NCI-H2107 (cell line): ENCODE measurements around the gene KIF21A.
A peak's percentile ranks its signal among the peaks of the same experiment; 100 is the strongest.
"Not testable (repeated sequence)": the region's sequence is repeated elsewhere in the genome, so short reads cannot be mapped to it uniquely, and the experiment has no call there.

Source experiments
- DNase-seq: peaks from one replicate; lab custom pipeline; 2025; lab: John Stamatoyannopoulos, UW

The KIF21A gene, protein sequence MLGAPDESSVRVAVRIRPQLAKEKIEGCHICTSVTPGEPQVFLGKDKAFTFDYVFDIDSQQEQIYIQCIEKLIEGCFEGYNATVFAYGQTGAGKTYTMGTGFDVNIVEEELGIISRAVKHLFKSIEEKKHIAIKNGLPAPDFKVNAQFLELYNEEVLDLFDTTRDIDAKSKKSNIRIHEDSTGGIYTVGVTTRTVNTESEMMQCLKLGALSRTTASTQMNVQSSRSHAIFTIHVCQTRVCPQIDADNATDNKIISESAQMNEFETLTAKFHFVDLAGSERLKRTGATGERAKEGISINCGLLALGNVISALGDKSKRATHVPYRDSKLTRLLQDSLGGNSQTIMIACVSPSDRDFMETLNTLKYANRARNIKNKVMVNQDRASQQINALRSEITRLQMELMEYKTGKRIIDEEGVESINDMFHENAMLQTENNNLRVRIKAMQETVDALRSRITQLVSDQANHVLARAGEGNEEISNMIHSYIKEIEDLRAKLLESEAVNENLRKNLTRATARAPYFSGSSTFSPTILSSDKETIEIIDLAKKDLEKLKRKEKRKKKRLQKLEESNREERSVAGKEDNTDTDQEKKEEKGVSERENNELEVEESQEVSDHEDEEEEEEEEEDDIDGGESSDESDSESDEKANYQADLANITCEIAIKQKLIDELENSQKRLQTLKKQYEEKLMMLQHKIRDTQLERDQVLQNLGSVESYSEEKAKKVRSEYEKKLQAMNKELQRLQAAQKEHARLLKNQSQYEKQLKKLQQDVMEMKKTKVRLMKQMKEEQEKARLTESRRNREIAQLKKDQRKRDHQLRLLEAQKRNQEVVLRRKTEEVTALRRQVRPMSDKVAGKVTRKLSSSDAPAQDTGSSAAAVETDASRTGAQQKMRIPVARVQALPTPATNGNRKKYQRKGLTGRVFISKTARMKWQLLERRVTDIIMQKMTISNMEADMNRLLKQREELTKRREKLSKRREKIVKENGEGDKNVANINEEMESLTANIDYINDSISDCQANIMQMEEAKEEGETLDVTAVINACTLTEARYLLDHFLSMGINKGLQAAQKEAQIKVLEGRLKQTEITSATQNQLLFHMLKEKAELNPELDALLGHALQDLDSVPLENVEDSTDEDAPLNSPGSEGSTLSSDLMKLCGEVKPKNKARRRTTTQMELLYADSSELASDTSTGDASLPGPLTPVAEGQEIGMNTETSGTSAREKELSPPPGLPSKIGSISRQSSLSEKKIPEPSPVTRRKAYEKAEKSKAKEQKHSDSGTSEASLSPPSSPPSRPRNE (N-terminal part only)

DNA sequence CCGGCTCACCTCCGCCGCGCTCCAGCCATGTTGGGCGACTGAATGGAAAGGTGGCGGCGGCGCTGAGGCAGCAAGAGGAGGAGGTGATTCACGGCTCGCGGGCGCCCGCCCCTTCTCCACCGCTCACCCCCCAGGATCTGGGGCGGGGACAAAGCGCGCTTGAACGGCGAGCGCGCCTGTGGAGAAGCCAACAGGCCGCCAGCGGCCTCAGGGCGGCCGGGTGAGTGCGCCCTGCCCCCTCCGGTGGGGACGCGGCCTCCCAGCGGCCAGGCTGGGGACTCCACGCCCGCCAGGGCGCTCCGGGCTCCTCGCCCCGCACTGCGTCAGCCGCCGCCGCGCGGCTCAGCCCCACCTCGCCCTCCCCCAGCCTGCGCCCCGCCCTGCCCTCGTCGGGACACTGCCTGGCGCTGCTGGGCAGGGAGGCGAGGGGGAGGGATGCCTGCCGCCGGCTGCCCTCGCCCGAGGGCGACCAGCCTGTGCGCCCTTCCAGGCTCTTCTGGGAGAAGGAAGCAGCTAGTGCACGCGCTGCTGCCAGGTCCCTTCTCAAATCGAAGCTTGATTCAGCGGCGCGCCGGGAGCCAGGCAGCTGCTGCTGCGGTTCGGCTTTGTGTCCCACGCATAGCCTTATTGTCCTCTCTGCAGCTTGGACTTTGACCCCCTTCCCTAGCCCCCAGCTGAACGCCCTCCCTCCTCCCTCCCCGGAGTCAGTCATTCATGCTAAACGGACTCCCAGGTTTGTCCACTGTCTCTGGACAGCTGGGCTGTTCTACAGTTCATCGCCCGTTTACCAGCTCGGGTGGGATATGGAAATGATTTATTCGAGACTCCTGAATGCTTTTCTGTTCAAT lies at the start of gene KIF21A:
Gene KIF21A, minus strand, starts transcription at position 40 of the 848 bp plus-strand sequence. CDS start 150 bp downstream, outside the sequence.
- peak; percentile 85 for DNase-seq

DNA sequence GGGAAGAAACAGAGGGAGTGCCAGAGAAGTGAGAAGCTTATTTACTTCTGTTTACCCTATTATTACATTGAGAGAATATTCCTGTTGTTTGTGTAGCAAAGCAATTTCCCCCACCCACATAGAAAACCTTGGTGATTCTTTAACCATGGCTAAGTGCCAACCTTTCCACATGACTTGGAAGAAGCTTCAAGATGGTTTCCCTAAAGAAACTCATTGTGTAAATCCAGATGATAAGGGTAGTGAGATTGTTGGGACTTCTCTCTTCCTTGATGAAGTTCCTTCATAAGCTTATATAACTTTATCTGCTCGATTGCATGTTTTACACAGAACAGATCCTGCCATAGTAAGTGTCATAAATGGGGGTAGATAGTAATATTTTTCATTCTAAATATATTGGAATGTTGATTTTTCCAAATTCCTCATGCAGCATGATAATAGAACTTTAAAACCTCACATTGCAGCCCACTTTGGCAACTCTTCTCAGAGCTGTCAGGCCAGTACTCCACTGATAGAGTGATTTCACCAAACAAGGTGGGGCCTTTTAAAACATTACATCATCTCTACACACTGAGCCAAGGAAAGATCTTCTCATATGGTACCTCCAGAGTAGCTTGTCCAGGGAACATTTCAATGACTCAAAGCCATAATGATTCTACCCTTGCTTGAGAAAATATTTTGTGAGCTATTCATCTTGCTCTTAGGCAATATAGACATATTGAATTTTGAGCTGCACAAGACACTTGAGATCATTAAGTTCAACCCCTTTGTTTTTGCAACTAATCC lies 47.8 kb upstream of the KIF21A start:
- DNase-seq = no peak

DNA sequence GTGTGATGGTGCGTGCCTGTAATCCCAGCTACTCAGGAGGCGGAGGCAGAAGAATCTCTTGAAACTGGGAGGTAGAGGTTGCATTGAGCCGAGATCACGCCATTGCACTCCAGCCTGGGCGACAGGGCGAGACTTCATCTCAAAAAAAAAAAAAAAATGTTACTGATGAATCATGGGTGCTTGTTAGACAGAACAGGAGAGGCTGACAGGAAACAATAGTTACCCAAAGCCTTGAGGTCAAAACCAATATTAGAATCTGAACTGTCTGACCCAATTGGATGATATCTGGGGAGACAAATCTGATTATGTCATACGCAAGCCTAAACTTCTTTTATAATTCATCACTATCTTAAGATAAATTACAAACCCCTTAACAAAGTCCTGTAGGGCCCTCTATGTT lies 40.7 kb upstream of the KIF21A start:
- DNase-seq = no peak

DNA sequence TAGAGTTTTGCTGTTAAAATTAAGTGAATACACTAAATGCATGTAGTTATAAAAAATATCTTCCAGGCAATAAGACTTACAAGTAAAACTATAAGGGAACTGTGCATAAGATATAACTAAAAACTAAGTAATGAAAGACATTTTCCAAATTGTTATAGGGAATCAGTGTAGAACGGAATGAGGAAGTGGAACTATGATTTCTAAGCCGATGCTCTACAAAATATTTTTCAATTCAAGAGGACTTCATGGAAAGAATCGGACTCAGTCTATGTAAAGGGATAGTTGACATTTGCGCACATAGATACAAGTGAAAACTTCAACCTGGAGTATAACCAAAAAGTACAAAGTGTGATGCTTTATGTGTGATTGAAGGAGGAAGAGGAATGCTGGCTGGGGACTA lies 40.1 kb upstream of the KIF21A start:
- DNase-seq = no peak

DNA sequence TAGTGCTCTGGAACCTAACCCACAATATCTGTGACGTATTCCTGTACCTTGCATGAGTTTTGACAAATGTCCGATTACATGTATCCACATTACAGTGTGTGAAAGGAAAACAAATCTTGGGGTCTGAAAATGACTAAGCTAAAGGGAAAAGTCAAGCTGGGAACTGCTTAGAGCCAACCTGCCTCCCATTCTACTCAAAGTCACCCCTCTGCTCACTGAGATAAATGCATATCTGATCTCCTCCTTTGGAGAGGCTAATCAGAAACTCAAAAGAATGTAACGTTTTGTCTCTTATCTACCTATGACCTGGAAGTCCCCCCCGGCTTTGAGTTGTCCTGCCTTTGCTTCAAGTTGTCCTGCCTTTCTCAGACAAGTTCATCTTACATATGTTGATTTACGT lies 34.0 kb upstream of the KIF21A start:
- no peak for DNase-seq

DNA sequence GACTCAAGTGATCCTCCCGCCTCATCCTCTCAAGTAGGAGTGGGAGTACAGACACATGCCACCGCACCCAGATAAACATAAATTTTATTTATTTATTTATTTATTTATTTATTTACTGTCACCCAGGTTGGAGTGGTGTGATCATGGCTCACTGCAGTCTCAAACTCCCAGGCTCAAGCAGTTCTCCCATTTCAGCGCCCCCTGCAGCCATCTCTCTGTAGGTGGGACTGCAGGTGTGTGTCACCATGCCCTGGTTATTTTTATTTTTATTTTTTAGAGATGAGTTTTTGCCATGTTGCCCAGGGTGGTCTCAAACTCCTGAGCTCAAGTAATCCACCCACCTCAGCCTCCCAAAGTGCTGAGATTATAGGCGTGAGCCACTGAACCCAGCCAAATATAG lies 33.2 kb upstream of the KIF21A start:
- DNase-seq = no peak

DNA sequence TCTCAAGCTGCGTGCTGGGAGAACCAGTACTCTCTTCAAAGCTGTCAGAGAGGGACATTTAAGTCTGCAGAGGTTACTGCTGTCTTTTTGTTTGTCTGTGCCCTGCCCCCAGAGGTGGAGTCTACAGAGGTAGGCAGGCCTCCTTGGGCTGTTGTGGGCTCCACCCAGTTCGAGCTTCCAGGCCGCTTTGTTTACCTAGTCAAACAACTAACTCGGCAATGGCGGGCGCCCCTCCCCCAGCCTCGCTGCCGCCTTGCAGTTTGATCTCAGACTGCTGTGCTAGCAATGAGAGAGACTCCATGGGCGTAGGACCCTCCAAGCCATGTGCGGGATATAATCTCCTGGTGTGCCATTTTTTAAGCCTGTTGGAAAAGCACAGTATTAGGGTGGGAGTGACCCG lies 32.2 kb upstream of the KIF21A start:
- DNase-seq = not testable (repeated sequence)

DNA sequence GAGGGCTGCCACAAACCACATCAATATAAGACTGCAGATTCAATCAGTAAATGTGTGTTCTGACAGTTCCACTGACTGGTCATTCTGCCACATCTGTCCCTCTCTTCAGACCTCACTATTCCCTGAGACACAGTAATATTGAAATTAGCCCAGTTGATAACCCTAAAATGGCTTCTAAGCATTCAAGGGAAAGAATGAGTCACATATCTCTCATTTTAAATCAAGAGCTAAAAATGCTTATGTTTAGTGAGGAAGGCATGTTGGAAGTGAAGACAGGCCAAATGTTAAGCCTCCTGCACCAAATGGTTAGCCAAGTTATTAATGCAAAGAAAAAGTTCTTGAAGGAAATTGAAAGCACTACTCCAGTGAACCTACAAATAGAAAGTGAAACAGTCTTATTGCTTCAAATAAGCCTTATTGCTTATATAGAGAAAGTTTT lies 24.5 kb upstream of the KIF21A start:
- no peak for DNase-seq

DNA sequence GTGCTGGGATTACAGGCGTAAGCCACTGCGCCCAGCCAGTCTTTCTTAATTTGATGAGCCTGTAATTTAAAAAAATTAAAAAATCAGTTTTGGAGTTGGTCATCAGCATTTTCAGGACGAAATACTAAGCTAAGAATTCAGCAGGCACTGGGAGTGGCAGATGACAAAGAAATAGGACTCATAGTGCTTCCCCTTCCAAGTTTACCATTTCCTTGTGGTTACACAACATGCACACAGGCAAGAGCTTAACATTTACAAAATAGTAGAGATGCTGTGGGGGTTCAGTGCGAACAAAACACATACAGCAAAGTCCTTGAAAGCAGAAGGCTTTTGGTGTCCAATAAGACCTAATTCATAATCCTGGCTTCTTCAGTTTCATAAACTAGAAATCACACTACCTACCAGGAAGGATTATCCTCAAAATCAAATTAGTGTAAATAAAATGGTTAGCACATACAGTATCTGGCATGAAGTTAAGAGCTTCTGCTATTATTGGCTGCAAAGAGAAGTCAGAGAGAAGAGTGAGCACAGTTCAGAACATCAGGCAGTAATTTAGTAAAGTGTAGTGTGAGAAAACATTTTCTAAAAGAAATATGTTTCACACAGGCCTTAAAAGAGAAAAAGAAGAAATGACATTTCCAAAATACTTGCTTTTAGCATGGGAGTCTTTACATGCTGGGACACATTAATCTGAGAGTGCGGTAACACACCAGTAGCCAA lies 22.2 kb upstream of the KIF21A start:
- no peak for DNase-seq

DNA sequence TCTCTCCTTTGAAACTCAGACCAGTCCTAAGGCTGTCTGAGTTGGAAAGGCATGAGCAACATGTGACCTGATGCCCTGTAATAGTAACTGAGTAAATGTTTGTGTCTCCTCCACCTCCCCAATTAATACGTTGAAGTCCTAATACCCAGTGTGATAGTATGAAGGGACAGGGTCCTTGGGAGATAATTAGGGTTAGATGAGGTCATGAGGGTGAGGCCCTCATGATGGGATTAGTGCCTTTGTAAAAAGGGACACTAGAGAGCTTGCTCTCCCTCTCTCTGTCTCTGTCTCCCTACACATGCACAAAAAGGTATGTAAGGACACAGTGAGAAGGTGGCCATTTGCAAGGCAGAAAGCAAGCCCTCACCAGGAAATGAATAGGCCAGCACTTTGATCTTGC lies 18.1 kb upstream of the KIF21A start:
- no peak for DNase-seq

DNA sequence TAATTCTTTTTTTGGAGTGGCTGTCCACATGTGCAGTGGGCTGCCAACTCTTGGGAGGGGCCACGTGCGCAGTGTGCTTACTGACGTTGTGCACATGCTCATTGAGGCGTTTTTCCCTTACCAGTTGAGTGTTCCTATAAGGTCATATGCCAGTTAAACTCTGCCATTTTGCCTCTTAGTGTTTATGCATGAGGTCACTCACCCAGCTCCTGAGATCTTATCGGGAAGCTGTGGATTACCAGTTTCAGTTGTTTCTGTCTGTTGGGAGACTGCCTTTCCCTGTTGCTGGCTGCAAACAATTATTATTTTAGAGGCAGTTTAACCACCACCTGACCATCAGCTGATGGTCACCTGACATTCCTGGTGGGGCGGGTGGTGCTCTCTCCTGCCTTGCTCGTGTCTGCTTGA lies 16.1 kb upstream of the KIF21A start:
- DNase-seq = no peak

DNA sequence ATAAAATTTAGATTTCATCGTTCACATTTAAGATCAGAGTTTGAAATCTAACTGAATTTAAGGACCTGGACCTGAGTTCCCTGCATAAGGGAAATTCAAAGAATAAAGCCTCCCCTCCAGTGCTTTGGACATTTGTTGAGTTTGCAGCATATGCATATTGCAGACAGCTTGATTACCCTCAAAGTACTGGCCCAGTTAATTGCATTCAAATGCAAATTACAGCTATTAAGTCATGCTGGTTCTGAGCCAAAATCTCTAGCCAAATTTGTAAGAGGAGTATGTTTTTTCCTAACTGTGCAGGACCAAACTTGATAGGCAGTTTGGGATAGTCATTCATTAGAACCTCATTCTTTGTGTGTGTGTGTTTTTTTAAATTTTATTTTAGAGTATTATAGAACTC lies 9.1 kb upstream of the KIF21A start:
- DNase-seq = no peak

DNA sequence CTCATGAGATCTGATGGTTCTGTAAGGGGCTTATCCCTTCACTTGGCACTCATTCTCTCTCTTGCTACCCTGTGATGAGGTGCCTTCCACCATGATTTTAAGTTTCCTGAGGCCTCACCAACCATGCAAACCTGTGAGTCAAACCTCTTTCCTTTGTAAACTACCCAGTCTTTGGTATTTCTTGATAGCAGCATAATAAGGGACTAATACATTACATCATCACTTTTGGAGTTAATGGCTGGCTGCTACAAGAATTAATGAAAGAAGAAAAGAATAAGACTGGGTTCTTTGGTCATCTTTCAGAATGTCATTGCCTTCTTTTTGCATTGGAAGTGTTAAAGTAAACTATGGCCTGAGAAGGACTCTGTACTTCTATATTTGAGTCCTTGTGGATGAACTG lies 5.1 kb upstream of the KIF21A start:
- no peak for DNase-seq

DNA sequence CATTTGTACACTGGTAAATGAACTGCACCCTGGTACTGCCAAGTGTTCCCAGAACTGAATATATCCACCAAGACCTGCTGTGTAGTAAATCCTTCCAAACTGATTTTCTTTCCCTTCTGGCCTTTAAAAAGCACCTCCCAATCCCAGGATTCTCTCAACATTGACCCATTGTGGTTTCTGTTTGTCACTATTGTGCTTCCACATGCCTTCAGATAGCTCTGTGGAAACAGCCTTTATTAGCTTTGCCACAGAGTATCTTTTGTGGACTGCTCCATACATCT lies 949 bp upstream of the KIF21A start:
- DNase-seq = no peak

DNA sequence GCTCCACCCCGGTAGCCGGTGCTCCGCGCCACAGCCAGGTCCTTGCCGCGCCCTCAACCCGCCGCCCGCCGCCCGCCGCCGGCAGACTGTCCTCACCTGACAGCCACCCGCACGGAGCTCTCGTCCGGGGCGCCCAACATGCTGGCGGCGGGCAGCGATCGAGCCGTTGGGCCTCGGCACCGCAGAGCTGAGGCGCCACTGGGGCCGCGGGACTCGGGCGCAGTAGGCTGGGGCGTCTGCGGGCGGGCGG lies 164 bp downstream of the KIF21A start:
- no peak for DNase-seq

DNA sequence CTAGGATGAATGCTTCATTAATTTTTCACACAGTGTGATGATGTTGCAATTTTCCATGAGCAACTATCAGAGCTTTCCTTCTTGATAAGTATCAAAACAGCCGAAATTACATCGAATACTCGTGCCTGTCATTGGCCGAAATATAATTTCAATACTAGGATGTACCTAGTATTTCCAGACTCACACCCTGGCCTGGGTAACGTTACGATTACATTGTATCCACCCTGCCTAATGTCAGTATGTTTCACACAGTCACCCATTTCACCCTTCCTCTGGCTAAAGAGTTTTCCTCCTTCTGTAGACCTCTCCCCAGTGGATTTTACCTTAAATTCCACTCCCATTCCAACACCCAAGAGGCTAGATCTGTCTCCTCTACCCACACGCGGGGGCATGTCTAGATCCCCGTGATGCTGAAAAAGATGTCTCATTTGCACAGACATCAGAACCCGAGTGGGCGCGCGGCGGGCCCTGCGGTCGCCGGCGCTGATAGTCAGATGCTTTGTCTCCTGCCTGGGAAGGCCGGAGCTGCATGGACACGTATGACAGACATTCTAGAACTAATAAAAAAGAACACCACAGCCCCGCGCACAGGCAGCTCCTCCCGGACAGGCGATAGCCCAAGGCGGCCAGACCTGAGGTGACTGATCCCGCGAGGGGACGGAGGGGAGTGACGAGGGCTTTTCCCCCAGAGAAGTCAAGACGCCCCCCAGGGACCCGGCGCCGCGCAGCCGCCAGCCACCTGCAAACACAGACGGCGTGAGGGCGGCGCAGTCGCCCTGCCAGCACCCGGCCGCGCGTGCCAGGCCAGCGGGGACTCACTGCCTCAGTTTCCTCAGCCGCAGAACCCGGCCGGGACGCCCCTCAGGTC lies 723 bp downstream of the KIF21A start:
- no peak for DNase-seq

DNA sequence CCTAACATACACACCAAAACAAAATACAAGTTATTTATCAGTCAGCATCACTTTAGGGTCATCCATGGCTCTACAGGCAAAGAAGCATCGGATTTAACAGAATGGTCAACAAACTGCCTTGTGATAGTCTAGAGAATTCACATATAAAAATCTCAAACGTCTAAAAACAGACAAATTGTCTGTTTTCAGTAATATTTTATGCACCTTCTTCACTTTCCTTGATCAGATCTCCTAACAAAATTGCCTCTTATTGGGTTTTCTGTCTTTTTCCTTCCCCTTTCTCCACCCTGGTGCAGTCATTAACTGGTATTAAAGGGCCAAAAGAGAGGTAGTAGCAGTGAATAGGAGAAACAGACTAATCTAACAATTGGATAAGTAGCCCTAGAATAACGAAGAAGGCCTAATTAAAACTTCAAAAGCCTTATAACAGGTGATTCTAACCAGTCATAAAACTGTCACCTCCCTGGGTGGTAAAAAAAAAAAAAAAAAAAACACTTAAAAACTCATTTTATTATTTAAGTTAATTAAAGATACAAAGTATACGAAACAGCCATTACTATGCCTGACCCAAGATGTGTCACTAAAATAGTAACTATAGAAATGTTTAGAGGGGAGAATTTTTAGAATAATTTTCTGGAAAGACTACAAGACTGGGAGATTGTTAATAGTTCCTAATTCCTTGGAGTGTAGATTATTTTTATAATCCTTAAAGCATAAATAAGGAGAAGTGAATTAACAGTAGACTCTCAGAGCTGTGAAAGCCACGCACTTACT lies 1.5 kb downstream of the KIF21A start:
- no peak for DNase-seq

DNA sequence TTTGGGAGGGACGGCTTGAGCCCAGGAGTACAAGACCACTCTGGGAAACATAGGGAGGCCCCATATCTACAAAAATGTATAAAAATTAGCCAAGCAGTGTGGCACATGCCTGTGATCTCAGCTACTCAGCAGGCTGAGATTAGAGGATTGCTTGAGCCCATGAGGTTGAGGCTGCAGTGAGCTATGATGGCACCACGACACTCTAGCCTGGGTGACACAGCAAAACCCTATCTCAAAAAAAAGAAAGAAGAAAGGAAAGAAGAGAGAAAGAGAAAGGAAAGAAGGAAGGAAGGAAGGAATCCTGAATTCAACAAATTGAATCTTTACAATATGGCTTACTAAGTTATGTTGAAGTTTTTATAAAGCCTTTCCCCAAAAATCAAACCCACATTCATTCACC lies 2.1 kb downstream of the KIF21A start:
- DNase-seq = no peak

DNA sequence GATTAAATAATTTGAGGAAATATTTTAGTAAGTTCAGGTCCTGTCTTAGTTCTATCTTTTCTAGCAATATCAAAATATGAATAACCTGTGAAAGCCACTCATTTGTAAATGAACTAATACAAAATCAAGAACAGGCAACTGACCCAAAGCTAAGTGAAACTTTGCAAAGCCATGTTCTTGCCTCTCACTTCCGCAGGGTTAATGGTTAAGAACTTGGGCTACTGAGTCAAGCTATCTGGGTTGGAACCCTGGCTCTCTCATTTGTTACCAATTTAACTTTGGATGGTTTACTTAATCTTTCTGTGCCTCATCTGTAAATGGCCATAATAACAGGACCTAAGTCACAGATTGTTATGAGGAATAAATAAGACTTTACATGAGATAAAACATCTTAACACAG lies 2.8 kb downstream of the KIF21A start:
- DNase-seq = no peak
